Caco-2 (cell line): ENCODE measurements around the gene UGT2A2. TPM values are rescaled to one million over a fixed set of nuclear protein-coding genes. Genes with fewer than 3 reads are reported as not detected.

Source experiments
- BruUV-seq: library from RNA; stranded (reverse); fragments of 400-500 nt; replicated peaks from 2 replicates; lab custom pipeline; 2021; lab: Mats Ljungman, UMichigan
- CTCF ChIA-PET: fragments of 300-600 bp; sonication (Branson Sonifier 250); formaldehyde crosslinking; loops from one replicate; lab custom pipeline; 2022; ENCODE audit warnings: antibody characterized with exemption; lab: Charles Lee
- POLR2A ChIA-PET: fragments of 300-600 bp; sonication (Branson Sonifier 250); formaldehyde crosslinking; loops from one replicate; lab custom pipeline; 2022; ENCODE audit warnings: antibody characterized with exemption; lab: Charles Lee
- DNase-seq, 2 experiments: peaks; one replicate each; pipeline versions ENCODE4 v3.0.0 to v3.0.0-alpha.2; 2020 to 2022
- H3K27me3 ChIP-seq: replicated peaks from 2 replicates; pipeline ENCODE4 v1.6.0; 2011; ENCODE audit warnings: low read length; ENCODE audit not compliant: control insufficient read depth, insufficient read depth
- H3K36me3 ChIP-seq: 2 replicates; pipeline ENCODE4 v1.5.1; 2011; ENCODE audit warnings: low read length; ENCODE audit not compliant: control insufficient read depth, insufficient read depth
- H3K4me1 ChIP-seq: fragments of 250-450 bp; sonication (Bioruptor Pico); 2 replicates; pipeline ENCODE4 v1.5.1; 2020; ENCODE audit warnings: mild to moderate bottlenecking
- H3K4me3 ChIP-seq: 2 replicates; pipeline ENCODE4 v1.5.1; 2011; ENCODE audit warnings: low read depth, mild to moderate bottlenecking, control low read depth, low read length
- H3K9me3 ChIP-seq: fragments of 250-450 bp; sonication (Bioruptor Pico); 2 replicates; pipeline ENCODE4 v1.5.1; 2020; ENCODE audit warnings: mild to moderate bottlenecking, moderate library complexity
- H3K27ac Mint-ChIP-seq: one replicate; pipeline ENCODE4 v1.8.0; 2022; ENCODE audit warnings: mixed read lengths; ENCODE audit not compliant: unreplicated experiment
- H3K27me3 Mint-ChIP-seq: one replicate; pipeline ENCODE4 v1.8.0; 2022; ENCODE audit warnings: mixed read lengths; ENCODE audit not compliant: insufficient read depth, unreplicated experiment
- H3K36me3 Mint-ChIP-seq: one replicate; pipeline ENCODE4 v1.8.0; 2022; ENCODE audit warnings: mild to moderate bottlenecking, mixed read lengths; ENCODE audit not compliant: insufficient read depth, unreplicated experiment
- H3K4me1 Mint-ChIP-seq: one replicate; pipeline ENCODE4 v1.8.0; 2022; ENCODE audit warnings: low read depth, mixed read lengths; ENCODE audit not compliant: unreplicated experiment
- H3K4me3 Mint-ChIP-seq: one replicate; pipeline ENCODE4 v1.8.0; 2022; ENCODE audit warnings: mild to moderate bottlenecking, moderate library complexity, mixed read lengths; ENCODE audit not compliant: unreplicated experiment
- H3K9me3 Mint-ChIP-seq: one replicate; pipeline ENCODE4 v1.8.0; 2022; ENCODE audit warnings: mixed read lengths; ENCODE audit not compliant: unreplicated experiment
- intact Hi-C: fragments of 100-400 bp; cut with micrococcal nuclease; formaldehyde crosslinking; loops from one replicate; pipeline ENCODE4 v1.10.0; 2022; ENCODE audit not compliant: unreplicated experiment
- total RNA-seq: library from RNA; stranded (reverse); gene quantifications from 2 replicates; pipeline ENCODE4 v1.2.3, GENCODE V29; 2022
- TF ChIP-seq, protein P1 (sequence below), 2 experiments: fragments of 200-600 bp in 1 of 2; IDR thresholded peaks; 1 replicate in 1 of 2; 2 replicates in 1 of 2; pipeline versions ENCODE4 v1.5.1 to v1.8.0; 2011 to 2022; ENCODE audit warnings: antibody characterized with exemption in 1 of 2, control low read depth in 1 of 2, inconsistent platforms in 1 of 2, low read depth in 1 of 2, low read length in 1 of 2, mild to moderate bottlenecking in 1 of 2, moderate library complexity in 1 of 2; ENCODE audit not compliant: insufficient read depth in 1 of 2, severe bottlenecking in 1 of 2, unreplicated experiment in 1 of 2

The UGT2A2 gene
- total RNA-seq, 1 experiment from 2014 or later = not detected

DNA sequence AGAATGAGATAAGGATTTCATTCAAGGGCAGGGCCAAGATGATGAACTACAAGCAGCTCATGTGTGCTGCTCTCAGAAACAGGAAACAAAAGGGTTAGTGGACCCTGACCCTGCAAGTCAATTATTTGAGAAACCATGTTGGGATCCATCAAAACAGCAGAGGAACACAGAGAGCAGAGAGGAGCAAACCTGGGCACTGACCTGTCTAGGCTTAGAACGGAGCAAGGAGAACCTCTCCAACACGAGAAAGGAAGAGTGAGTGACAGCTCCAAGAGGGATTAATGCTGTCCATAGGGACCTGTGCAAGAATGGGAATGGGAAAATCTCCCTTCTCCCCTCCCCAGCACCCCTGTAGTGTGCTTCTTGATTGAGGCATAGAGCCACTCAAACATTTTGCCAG lies 89.8 kb downstream of the UGT2A2 start:
- no peak overlapping the region for H3K4me3 Mint-ChIP-seq
- intact Hi-C loops = no loop called here
- CTCF ChIA-PET = no interaction called here

DNA sequence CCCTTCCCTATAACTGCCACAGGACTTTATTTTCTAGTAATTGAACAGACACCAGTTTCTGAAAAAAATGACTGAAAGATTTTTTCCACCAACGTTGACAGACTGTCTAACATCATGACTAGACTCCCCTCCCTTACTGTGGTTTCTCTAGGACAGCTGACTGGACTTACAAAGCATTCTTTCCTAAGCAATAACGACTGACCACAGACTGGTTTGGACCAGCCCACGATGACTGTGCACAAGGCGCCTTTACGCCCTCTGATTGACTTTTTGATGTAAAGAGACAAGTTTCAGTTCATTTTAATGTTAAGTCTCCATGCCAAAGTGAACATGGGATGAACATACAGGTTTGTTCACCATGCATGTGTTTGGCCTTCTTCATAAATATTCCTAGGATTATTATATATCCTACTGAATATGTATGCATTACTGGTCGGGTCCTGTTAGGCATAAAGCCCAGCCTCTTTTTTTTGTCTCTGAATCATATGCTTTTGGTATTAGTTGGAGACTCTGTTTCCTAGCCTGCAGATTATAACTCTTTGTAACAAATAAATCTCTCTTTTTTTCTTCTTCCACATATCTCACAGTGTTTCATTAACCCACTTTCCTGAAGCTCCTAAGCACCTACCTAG lies 93.2 kb downstream of the UGT2A2 start:
- H3K27me3 ChIP-seq = no peaks in the 10 kb centered on the region
- H3K9me3 Mint-ChIP-seq = no peaks in the 10 kb centered on the region

More for the DNA sequence above, 89.8 kb downstream of the UGT2A2 start:
- no peaks in the 10 kb centered on the region for H3K36me3 Mint-ChIP-seq
- H3K4me1 ChIP-seq = peaks cover 8% of the 10 kb centered on the region; the same call in 1 of the 2 replicates
- H3K27ac Mint-ChIP-seq = no peak overlapping the region
- H3K9me3 ChIP-seq = no peaks in the 10 kb centered on the region
- POLR2A ChIA-PET = no interaction called here
- TF ChIP-seq, protein P1, sequence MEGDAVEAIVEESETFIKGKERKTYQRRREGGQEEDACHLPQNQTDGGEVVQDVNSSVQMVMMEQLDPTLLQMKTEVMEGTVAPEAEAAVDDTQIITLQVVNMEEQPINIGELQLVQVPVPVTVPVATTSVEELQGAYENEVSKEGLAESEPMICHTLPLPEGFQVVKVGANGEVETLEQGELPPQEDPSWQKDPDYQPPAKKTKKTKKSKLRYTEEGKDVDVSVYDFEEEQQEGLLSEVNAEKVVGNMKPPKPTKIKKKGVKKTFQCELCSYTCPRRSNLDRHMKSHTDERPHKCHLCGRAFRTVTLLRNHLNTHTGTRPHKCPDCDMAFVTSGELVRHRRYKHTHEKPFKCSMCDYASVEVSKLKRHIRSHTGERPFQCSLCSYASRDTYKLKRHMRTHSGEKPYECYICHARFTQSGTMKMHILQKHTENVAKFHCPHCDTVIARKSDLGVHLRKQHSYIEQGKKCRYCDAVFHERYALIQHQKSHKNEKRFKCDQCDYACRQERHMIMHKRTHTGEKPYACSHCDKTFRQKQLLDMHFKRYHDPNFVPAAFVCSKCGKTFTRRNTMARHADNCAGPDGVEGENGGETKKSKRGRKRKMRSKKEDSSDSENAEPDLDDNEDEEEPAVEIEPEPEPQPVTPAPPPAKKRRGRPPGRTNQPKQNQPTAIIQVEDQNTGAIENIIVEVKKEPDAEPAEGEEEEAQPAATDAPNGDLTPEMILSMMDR (IDR thresholded peaks at IDR 0.05; ENCODE audit: insufficient read depth in 1 of 2, low read depth in 1 of 2, low read length in 1 of 2, severe bottlenecking in 1 of 2, unreplicated experiment in 1 of 2) = no peak
- no peaks in the 10 kb centered on the region for H3K9me3 Mint-ChIP-seq
- no peaks in the 10 kb centered on the region for H3K27me3 Mint-ChIP-seq
- DNase-seq = no peak
- no TSS peak for BruUV-seq
- no peak overlapping the region for H3K4me3 ChIP-seq
- peaks cover 9% of the 10 kb centered on the region for H3K4me1 Mint-ChIP-seq
- H3K27me3 ChIP-seq = no peaks in the 10 kb centered on the region
- no peaks in the 10 kb centered on the region for H3K36me3 ChIP-seq

More for the DNA sequence above, 93.2 kb downstream of the UGT2A2 start:
- BruUV-seq = no TSS peak
- H3K4me1 ChIP-seq = peaks cover 8% of the 10 kb centered on the region; the same call in 1 of the 2 replicates
- ChIA-PET POLR2A (no interaction called here), CTCF (no interaction called here)
- H3K36me3 ChIP-seq = no peaks in the 10 kb centered on the region
- H3K27me3 Mint-ChIP-seq = no peaks in the 10 kb centered on the region
- H3K4me1 Mint-ChIP-seq = peaks cover 9% of the 10 kb centered on the region
- H3K9me3 ChIP-seq = no peaks in the 10 kb centered on the region
- H3K27ac Mint-ChIP-seq = no peak overlapping the region
- no peak overlapping the region for H3K4me3 ChIP-seq
- DNase-seq = no peak
- no peak overlapping the region for H3K4me3 Mint-ChIP-seq
- intact Hi-C loops = no loop called here
- H3K36me3 Mint-ChIP-seq = no peaks in the 10 kb centered on the region
- TF ChIP-seq, protein P1 (IDR thresholded peaks at IDR 0.05; ENCODE audit: insufficient read depth in 1 of 2, low read depth in 1 of 2, low read length in 1 of 2, severe bottlenecking in 1 of 2, unreplicated experiment in 1 of 2) = no peak

Other genes with a start within 250 kb of the UGT2A2 start
- 1.0 and 1.1 TPM in 2 replicates for gene UGT2B4, start 143.7 kb downstream of the UGT2A2 start, total RNA-seq
- gene UGT2A1, start 13.6 kb upstream of the UGT2A2 start, total RNA-seq = not detected in 2 replicates
- gene SULT1B1, start 121.0 kb upstream of the UGT2A2 start, total RNA-seq = 0.86 and 1.00 TPM in 2 replicates
- 0.43 and 0.86 TPM in 2 replicates for gene SULT1E1, start 220.5 kb upstream of the UGT2A2 start, total RNA-seq